ENCODE results near the gene PSAPL1. TPM values are rescaled to one million over a fixed set of nuclear protein-coding genes. Genes with fewer than 3 reads are reported as not detected.

PSAPL1 gene
- total RNA-seq, 4 donors from 2014 or later: not detected

DNA sequence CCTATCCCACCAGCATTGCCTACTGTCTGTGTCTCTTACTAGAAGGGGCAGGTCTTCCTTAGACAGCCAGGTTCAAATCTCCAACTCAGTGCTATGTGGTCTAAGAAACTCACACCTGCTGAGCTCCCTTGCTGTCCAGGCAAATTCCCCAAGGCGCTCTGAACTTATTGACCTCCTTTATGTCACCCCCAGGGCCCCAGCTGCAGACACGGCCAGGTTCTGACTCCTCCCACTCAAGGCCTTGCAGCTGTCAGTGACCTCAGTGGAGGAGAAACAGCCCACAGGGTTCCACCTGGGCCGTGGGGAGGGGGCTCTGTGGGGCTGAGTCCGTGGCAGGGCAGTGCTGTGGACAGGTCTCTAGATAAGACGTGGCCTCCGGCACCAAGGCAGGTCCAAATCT, 42.1 kb upstream of the PSAPL1 start:
- Histone ChIP-seq H3K9me3 (no peaks in the 10 kb centered on the region), H3K27me3 (no peaks in the 10 kb centered on the region), H3K4me1 (no peaks in the 10 kb centered on the region), H3K27ac (replicated peaks in 1 of 4) (no peak overlapping the region), H3K36me3 (no peaks in the 10 kb centered on the region), H3K4me3 (no peak overlapping the region)
- DNase-seq (ENCODE audit: extremely low spot score): no peak
- 89% methylated on average over 2 of the region's 6 CpGs for WGBS
- no peak for TF ChIP-seq POLR2AphosphoS5 (IDR thresholded peaks at IDR 0.05)
- intact Hi-C loops (cut with DNase I): no loop called here

DNA sequence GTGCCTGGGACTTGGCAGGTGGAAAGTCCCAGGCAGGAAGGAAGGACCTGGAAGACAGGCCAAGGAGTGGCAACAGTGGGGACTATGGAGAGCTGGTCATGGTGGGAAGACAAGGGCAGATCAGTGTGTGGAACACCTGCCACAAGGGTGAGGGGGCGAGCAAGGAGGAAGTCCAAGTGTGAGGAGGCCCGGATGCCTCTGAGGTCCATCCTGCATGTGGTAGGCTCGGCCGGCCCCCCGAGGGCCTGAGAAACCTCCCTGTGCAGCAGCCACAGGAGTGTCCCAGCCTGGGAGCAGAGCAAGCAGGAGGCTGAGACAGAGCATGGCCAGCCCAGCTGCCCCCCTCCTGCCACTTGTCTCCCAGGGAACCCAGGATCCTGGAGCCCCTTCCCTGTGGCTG, 40.5 kb upstream of the PSAPL1 start:
- TF ChIP-seq EP300 (IDR thresholded peaks at IDR 0.05) (no peak), POLR2AphosphoS5 (IDR thresholded peaks at IDR 0.05) (no peak), POLR2A (IDR thresholded peaks at IDR 0.05; ENCODE audit: low read depth) (no peak)
- TF ChIP-seq, protein P1, sequence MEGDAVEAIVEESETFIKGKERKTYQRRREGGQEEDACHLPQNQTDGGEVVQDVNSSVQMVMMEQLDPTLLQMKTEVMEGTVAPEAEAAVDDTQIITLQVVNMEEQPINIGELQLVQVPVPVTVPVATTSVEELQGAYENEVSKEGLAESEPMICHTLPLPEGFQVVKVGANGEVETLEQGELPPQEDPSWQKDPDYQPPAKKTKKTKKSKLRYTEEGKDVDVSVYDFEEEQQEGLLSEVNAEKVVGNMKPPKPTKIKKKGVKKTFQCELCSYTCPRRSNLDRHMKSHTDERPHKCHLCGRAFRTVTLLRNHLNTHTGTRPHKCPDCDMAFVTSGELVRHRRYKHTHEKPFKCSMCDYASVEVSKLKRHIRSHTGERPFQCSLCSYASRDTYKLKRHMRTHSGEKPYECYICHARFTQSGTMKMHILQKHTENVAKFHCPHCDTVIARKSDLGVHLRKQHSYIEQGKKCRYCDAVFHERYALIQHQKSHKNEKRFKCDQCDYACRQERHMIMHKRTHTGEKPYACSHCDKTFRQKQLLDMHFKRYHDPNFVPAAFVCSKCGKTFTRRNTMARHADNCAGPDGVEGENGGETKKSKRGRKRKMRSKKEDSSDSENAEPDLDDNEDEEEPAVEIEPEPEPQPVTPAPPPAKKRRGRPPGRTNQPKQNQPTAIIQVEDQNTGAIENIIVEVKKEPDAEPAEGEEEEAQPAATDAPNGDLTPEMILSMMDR (IDR thresholded peaks at IDR 0.05): no peak
- H3K9me3 ChIP-seq: no peaks in the 10 kb centered on the region
- DNase-seq (ENCODE audit: extremely low spot score): no peak
- H3K27ac ChIP-seq (replicated peaks in 1 of 4): no peak overlapping the region
- H3K36me3 ChIP-seq: no peaks in the 10 kb centered on the region
- intact Hi-C loops (cut with DNase I): no loop called here
- no peaks in the 10 kb centered on the region for H3K4me1 ChIP-seq
- no peaks in the 10 kb centered on the region for H3K27me3 ChIP-seq
- no peak overlapping the region for H3K4me3 ChIP-seq
- 97% methylated on average over 5 of the region's 5 CpGs for WGBS

DNA sequence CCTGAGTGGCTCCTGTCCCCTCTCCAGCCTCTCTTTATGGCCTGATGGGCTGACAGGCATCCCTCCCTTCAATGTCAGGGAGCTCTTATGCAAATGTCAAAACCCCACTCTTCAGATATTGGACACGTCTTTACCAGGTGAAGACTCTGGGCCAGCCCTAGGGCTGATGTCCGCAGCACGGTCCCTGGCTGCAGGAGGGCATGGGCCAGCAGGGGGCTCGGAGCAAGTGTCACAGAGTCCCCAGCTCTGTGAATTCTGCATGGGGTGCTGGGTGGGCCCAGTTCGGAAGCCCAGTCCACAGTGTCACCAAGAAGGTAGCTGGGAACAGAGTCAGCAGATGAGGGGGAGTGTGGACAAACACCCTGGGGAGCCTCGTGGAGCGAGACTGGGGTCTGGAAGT, 39.6 kb upstream of the PSAPL1 start:
- intact Hi-C loops (cut with DNase I): no loop called here
- WGBS: 63% methylated on average over 3 of the region's 7 CpGs
- no peaks in the 10 kb centered on the region for H3K27me3 ChIP-seq
- H3K36me3 ChIP-seq: no peaks in the 10 kb centered on the region
- no peak for TF ChIP-seq POLR2AphosphoS5 (IDR thresholded peaks at IDR 0.05)
- TF ChIP-seq, protein P1 (IDR thresholded peaks at IDR 0.05): no peak
- no peak for TF ChIP-seq EP300 (IDR thresholded peaks at IDR 0.05)
- TF ChIP-seq POLR2A (IDR thresholded peaks at IDR 0.05; ENCODE audit: low read depth): no peak
- H3K4me1 ChIP-seq: no peaks in the 10 kb centered on the region
- no peak for DNase-seq (ENCODE audit: extremely low spot score)
- no peaks in the 10 kb centered on the region for H3K9me3 ChIP-seq
- no peak overlapping the region for H3K27ac ChIP-seq (replicated peaks in 1 of 4)
- no peak overlapping the region for H3K4me3 ChIP-seq

DNA sequence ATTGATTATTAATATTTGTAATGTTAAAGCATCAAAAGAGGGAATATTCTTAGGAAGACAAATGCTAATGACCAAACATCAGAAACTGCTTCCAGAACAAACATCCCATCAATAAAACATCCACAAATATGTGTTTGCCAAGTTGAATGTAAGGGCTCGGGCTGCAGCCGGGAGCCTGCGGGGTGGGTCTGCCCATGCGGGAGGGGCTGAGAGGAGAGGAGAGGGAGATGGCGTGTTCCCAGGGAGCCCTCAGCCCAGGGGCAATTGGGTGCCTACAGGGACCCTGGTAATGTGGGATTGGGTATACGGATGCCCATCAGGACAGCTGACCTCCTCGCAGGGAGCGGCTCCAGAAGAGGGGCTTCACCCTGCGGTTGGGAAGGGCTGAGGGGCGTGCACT, 38.4 kb upstream of the PSAPL1 start:
- Histone ChIP-seq H3K36me3 (no peaks in the 10 kb centered on the region), H3K9me3 (no peaks in the 10 kb centered on the region), H3K27ac (replicated peaks in 1 of 4) (no peak overlapping the region), H3K4me1 (no peaks in the 10 kb centered on the region), H3K27me3 (no peaks in the 10 kb centered on the region), H3K4me3 (no peak overlapping the region)
- intact Hi-C loops (cut with DNase I): no loop called here
- 73% methylated on average over 9 of the region's 10 CpGs for whole genome bisulfite sequencing
- no peak for TF ChIP-seq POLR2A (IDR thresholded peaks at IDR 0.05; ENCODE audit: low read depth)
- TF ChIP-seq EP300 (IDR thresholded peaks at IDR 0.05): no peak
- TF ChIP-seq POLR2AphosphoS5 (IDR thresholded peaks at IDR 0.05): no peak
- TF ChIP-seq, protein P1 (IDR thresholded peaks at IDR 0.05): no peak
- no peak for DNase-seq (ENCODE audit: extremely low spot score)

DNA sequence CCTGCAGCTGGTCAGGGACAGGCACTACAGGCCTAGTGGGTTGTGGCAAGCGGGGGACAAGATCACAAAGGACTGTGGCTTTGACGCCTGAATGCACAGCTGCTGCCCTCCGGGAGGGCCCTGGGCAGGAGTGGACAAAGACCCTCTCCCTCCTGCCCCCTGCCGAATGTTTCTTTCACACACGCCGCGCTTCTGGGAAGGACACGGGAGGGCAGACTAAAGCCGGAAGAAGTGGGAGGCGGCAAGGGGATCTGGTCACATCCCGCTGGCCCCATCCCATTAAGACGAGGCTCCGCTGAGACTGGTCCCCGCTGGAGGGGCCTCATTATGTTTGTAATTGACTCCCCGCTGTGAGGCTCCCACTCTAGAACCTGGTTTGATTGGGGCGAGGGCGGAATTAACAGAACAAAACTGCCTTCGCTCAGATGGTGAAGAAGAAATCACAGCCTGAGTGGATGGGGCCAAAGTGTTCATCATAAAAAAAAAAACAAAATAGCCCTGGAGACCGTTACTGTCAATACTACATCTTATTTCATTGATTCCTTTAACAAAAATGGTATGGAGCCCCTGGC, 37.8 kb upstream of the PSAPL1 start:
- Histone ChIP-seq H3K4me1 (no peaks in the 10 kb centered on the region), H3K9me3 (no peaks in the 10 kb centered on the region), H3K4me3 (no peak overlapping the region), H3K27me3 (no peaks in the 10 kb centered on the region), H3K27ac (replicated peaks in 1 of 4) (no peak overlapping the region), H3K36me3 (no peaks in the 10 kb centered on the region)
- no peak for TF ChIP-seq POLR2AphosphoS5 (IDR thresholded peaks at IDR 0.05)
- TF ChIP-seq, protein P1 (IDR thresholded peaks at IDR 0.05): no peak
- TF ChIP-seq POLR2A (IDR thresholded peaks at IDR 0.05; ENCODE audit: low read depth): no peak
- no peak for TF ChIP-seq EP300 (IDR thresholded peaks at IDR 0.05)
- no peak for DNase-seq (ENCODE audit: extremely low spot score)
- 77% methylated on average over 17 of the region's 19 CpGs for WGBS
- intact Hi-C loops (cut with DNase I): no loop called here
